ENCODE results near the gene LRRTM2.
A peak's percentile ranks its signal among the peaks of the same experiment; 100 is the strongest.
"Not testable (repeated sequence)": the region's sequence is repeated elsewhere in the genome, so short reads cannot be mapped to it uniquely, and the experiment has no call there.

LRRTM2 gene

GRCh38 chr5:138841531-138841930, 33.6 kb downstream of the LRRTM2 start:
- FAIRE-seq (no peak), DNase-seq (ENCODE audit: low spot score) (no peak)

- FAIRE-seq (no peak), DNase-seq (ENCODE audit: low spot score) (no peak)
Measured at GRCh38 chr5:138840103-138840502, 35.0 kb downstream of the LRRTM2 start.

- FAIRE-seq (no peak), DNase-seq (ENCODE audit: low spot score) (no peak)
Measured at GRCh38 chr5:138837160-138837559, 38.0 kb downstream of the LRRTM2 start.

- not testable (repeated sequence) for DNase-seq (ENCODE audit: low spot score); FAIRE-seq
Measured at GRCh38 chr5:138834853-138835252, 40.3 kb downstream of the LRRTM2 start.

- FAIRE-seq (no peak), DNase-seq (ENCODE audit: low spot score) (no peak)
Measured at GRCh38 chr5:138833726-138834480, 41.2 kb downstream of the LRRTM2 start.

GRCh38 chr5:138833080-138833479, 42.1 kb downstream of the LRRTM2 start:
- no peak for DNase-seq (ENCODE audit: low spot score)
- FAIRE-seq, result no peak

- DNase-seq (ENCODE audit: low spot score) (no peak), FAIRE-seq (no peak)
Measured at GRCh38 chr5:138832218-138832617, 42.9 kb downstream of the LRRTM2 start.

GRCh38 chr5:138831703-138832102, 43.4 kb downstream of the LRRTM2 start:
- FAIRE-seq (no peak), DNase-seq (ENCODE audit: low spot score) (no peak)

GRCh38 chr5:138829341-138829740, 45.8 kb downstream of the LRRTM2 start:
- DNase-seq (ENCODE audit: low spot score), result no peak
- FAIRE-seq, result no peak

GRCh38 chr5:138828556-138828955, 46.6 kb downstream of the LRRTM2 start:
- FAIRE-seq, result no peak
- no peak for DNase-seq (ENCODE audit: low spot score)

- FAIRE-seq (no peak), DNase-seq (ENCODE audit: low spot score) (peak; percentile 30)
Measured at GRCh38 chr5:138824924-138825863, 49.9 kb downstream of the LRRTM2 start.

GRCh38 chr5:138824516-138824915, 50.6 kb downstream of the LRRTM2 start:
- FAIRE-seq (no peak), DNase-seq (ENCODE audit: low spot score) (no peak)

- FAIRE-seq, result no peak
- DNase-seq (ENCODE audit: low spot score), result no peak
Measured at GRCh38 chr5:138820695-138821094, 54.4 kb downstream of the LRRTM2 start.

- no peak for FAIRE-seq
Measured at GRCh38 chr5:138819081-138819480, 56.1 kb downstream of the LRRTM2 start.

More at GRCh38 chr5:138819081-138819480, 56.1 kb downstream of the LRRTM2 start:
- no peak for DNase-seq (ENCODE audit: low spot score)

Data from urothelium cell line (cell line).